Measurements from ENCODE around the gene DNAJB5. TPM values are rescaled to one million over a fixed set of nuclear protein-coding genes. Genes with fewer than 3 reads are reported as not detected.
"Not testable (repeated sequence)": the region's sequence is repeated elsewhere in the genome, so short reads cannot be mapped to it uniquely, and the experiment has no call there.

The DNAJB5 gene
- polyA plus RNA-seq, 1 donor = 9.3 TPM

- DNase-seq = no peak
Measured at GRCh38 chr9:34998266-34998665, 8.7 kb downstream of the DNAJB5 start.

GRCh38 chr9:34999576-34999975 is 10.0 kb downstream of the DNAJB5 start:
- no peak for DNase-seq

- no peak for DNase-seq
Measured at GRCh38 chr9:35000535-35001284, 11.2 kb downstream of the DNAJB5 start.

- no peak for DNase-seq
Measured at GRCh38 chr9:35001285-35001677, 11.7 kb downstream of the DNAJB5 start.

GRCh38 chr9:35001803-35002502 is 12.4 kb downstream of the DNAJB5 start:
- DNase-seq = no peak

GRCh38 chr9:35002623-35003022 is 13.1 kb downstream of the DNAJB5 start:
- no peak for DNase-seq

GRCh38 chr9:35004299-35004698 is 14.8 kb downstream of the DNAJB5 start:
- not testable (repeated sequence) for DNase-seq

- no peak for DNase-seq
Measured at GRCh38 chr9:35010351-35010958, 20.9 kb downstream of the DNAJB5 start.

- DNase-seq = no peak
Measured at GRCh38 chr9:35014517-35014916, 25.0 kb downstream of the DNAJB5 start.

- not testable (repeated sequence) for DNase-seq
Measured at GRCh38 chr9:35023443-35023842, 33.9 kb downstream of the DNAJB5 start.

- no peak for DNase-seq
Measured at GRCh38 chr9:35026671-35027070, 37.1 kb downstream of the DNAJB5 start.

- no peak for DNase-seq
Measured at GRCh38 chr9:35027374-35027773, 37.8 kb downstream of the DNAJB5 start.

GRCh38 chr9:35027860-35028259 is 38.3 kb downstream of the DNAJB5 start:
- DNase-seq = no peak

- no peak for DNase-seq
Measured at GRCh38 chr9:35028341-35028740, 38.8 kb downstream of the DNAJB5 start.

GRCh38 chr9:35029241-35029640 is 39.7 kb downstream of the DNAJB5 start:
- no peak for DNase-seq

- DNase-seq = no peak
Measured at GRCh38 chr9:35029852-35030251, 40.3 kb downstream of the DNAJB5 start.

- no peak for DNase-seq
Measured at GRCh38 chr9:35033101-35033500, 43.6 kb downstream of the DNAJB5 start.

- peak; percentile 28 for DNase-seq
Measured at GRCh38 chr9:35035851-35036701, 46.5 kb downstream of the DNAJB5 start.

GRCh38 chr9:35042081-35042604 is 52.6 kb downstream of the DNAJB5 start:
- no peak for DNase-seq

- no peak for DNase-seq
Measured at GRCh38 chr9:35042891-35043545, 53.5 kb downstream of the DNAJB5 start.

GRCh38 chr9:35044071-35044470 is 54.5 kb downstream of the DNAJB5 start:
- no peak for DNase-seq

Measured in left kidney (tissue), 2 donors.